Smooth muscle cell of the coronary artery (primary cell): ENCODE results near the gene POLR2L. TPM values are rescaled to one million over a fixed set of nuclear protein-coding genes. Genes with fewer than 3 reads are reported as not detected.

Experiments used
- total RNA-seq: library from RNA; depleted of rRNA; stranded (reverse); fragments of >200 nt; gene quantifications from 2 replicates; pipeline ENCODE4 v1.2.3, GENCODE V29; 2014; ENCODE audit warnings: low replicate concordance

Gene POLR2L
- 262 and 474 TPM in 2 replicates for total RNA-seq

DNA sequence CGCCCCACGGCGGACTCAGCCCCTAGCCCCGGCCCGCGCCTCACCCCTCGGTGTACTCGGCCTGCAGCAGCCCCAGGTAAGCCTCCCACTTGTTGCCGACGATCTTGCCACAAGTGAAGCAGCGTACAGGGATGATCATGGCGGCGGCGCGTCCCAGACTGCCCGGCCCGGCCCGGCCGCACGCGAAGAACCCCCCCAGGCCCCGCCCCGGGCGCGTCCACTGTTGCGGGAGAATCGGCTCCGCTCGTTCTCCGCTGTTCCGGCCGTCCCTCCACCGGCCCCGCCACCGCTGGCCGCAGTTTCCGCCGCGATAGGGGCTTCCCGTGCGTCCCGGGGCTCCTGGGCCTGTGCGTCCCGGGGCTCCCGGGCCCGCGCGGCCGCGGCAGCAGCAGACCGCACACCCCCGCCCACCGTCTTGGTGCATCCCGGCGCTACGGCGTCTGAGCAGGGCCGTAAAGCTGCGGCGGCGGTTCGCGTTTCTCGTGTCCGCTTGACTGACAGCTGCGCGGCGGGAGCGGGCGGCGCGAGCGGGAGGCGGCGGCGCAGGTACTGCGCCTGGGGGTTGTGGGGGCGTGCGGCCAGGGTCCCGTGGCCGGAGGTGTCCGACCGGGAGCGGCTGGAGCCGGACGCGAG lies at the start of gene POLR2L, which contains the start of gene TSPAN4:
TSS of gene POLR2L (minus strand) at position 160 of the 633 bp plus-strand sequence. CDS start at position 139, 21 bp downstream.
TSS of gene TSPAN4 (plus strand) at position 483 of the 633 bp plus-strand sequence. CDS start 7,453 bp downstream, outside the sequence.

DNA sequence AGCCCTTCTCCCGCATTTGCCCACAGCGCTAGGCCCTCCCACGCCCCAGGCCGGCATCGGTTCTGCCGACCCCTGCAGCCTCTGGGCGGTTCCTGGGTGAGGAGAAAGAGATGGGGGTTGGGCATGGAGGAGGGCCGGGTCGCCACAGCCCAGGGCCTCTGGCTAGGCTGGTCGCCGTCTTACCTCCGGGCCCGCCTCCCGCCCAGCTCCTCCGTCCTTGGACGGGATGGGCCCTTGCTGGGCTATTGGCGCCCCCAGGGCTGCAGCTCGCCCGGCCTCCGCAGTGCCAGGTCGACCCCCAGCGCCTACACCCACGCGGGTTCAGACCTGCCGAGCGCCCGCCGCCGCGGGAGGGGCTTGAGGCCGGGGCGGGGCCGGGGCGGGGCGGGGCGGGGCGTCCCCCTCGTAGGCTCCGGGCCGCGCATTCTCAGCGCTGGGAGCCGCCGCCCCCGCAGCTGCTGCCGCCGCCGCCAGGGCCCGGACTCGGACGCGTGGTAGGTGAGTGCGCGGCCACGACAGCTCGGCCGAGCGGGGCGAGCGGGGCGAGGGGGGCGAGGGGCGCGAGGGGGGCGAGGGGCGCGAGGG lies 9.7 kb downstream of the POLR2L start, which contains the start of gene CD151:
TSS of gene CD151 (plus strand) at position 424 of the 585 bp plus-strand sequence. CDS start 3,118 bp downstream, outside the sequence.

DNA sequence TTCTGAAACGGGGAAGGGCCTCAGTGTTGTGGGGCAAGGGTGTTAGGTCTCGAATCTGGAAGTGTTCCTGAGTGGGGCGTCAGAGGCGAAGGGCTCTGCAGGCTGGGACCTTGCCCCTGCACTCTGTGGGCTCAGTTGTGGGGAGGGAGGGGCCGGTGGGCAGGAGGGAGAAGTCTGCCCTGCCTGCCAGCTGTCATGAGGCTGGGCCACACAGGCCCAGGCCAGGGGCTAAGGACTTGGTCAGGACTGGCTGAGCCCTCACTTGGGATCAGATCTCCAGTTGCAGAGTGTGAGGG lies 14.5 kb downstream of the POLR2L start, which contains the start of gene CRACR2B:
TSS of gene CRACR2B (plus strand) at position 23 of the 296 bp plus-strand sequence. CDS start 689 bp downstream, outside the sequence.

DNA sequence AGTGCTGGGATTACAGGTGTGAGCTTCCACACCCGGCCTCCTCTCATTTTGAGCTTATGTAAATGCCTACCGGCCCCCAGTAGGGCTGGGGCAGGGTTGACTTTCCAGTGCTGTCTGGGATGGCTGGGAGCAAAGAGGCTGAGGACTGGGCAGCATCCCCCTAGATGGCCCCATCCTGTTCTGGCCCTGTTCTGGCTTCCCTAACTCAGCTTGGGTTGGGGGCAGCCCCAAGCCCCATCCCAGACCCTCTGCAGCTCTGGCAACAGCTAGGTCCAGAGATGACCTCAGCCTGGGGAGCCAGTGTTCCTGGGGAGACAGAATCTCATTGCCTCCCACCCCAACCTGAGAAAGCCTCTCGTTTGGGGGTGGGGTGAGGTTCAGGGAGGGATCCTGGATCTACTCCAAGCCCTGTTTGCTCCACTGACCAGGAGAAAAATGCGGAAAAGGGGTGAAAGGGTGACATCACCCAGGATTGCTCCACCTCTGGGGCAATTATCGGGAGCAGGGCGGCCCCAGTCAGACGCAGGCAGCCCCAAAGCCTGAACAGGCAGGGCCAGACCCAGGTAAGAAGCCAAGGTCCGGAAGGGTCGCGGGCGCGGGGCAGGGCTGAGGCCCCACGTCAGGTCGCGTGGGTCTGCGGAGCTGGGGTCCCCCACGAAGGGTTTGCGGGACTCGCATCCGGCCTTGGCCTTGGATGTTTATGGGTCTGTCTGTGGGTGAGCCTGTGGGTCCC lies 23.8 kb downstream of the POLR2L start, which contains the start of gene PNPLA2:
TSS of gene PNPLA2 (plus strand) at position 519 of the 733 bp plus-strand sequence. CDS start 805 bp downstream, outside the sequence.

DNA sequence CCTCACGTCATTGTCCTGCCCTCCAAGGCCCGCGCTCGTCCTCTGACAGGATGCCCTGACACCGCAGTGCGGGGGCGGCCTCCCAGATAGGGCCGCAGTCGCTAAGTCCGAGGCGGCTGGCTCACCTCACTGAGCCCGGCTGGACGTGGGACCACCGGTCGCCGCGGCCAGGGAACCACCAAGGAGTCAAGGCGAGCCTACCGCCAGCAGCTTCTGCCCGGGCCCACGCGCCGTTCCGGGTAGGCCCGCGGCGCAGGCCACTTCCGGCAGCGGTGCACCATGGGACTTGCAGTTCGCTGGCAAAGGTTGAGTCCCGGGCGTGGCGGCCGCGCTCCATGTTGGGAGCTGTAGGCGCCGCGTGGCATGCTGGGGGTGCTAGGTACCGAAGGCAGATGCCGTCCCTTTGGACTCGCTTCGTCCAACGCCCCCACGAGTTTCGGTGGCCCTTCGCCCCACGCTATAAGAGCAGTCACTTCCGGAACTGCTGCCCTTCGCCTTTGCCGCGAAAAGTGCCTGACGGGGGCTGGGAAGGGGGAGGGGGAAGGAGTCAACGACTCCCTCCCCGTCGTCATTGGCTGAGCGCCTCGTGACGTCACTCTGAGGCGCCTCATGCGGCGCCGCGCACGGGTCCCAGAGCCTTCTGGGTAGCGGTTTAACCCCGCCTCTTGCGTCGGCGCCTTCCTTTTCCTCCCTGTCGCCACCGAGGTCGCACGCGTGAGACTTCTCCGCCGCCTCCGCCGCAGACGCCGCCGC lies 32.9 kb downstream of the POLR2L start, which contains the start of gene RPLP2:
TSS of gene RPLP2 (plus strand) at position 681 of the 753 bp plus-strand sequence. CDS start 268 bp downstream, outside the sequence.

DNA sequence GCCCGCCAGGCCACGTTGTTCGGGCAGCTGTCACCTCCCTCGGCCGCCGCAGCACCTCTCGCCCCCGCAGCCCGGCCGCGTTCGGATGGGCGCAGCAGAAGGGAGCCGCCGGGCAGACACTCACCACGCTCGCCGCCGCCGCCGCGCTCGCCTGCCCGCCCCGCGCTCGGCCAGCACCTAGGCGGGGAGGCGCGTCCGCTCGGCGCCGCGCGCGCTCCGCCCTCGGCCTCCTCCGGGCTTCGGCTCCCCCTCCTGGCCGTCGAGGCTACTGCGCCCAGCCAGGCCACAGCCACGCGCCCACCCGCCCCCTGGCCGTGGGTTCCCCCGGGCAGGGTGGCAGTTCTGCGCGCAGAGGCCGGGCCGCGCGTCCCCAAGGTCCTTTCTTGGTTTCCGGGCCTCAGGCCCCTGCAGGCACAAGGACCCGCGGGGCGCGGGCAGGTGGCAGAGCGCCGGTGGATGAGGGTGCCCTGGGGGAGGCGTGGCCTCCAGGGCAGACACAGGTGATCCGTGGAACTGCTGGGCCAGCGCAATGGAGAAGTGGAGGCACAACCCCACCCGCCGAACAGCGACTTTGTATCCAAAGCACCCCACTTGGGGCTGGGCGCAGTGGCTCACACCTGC lies 44.1 kb downstream of the POLR2L start, which contains the start of gene SLC25A22:
TSS of gene SLC25A22 (minus strand) at position 189 of the 621 bp plus-strand sequence. CDS start 3,275 bp downstream, outside the sequence.

DNA sequence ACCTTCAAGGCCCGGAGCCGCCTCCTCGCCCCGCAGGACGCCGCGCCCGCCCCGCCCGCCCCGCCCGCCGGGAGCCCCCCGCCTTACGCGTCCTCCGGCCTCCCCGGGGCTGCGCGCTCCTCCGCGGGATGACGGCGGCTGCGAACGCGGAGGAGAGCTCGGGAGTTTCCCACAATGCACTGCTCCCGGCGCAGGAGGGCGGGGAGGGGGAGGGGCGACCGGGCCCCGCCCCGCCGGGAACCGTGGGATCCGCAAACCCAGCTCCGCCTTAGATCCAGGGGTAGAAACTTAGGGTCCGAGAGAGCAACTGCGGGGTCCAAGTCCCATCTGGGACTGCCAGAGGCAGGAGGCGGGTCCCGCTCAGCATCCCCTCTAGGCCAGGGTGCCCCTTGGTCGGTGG lies 52.4 kb downstream of the POLR2L start, which contains the start of gene CEND1:
TSS of gene CEND1 (minus strand) at position 148 of the 400 bp plus-strand sequence. CDS start 1,514 bp downstream, outside the sequence.

Other genes starting within 250 kb of the POLR2L start
- 3.7 and 7.7 TPM in 2 replicates for gene IRF7, start 226.6 kb downstream of the POLR2L start, total RNA-seq
- not detected in 2 replicates for gene CDHR5, start 217.6 kb downstream of the POLR2L start, total RNA-seq
- gene SCT, start 215.3 kb downstream of the POLR2L start, total RNA-seq, result not detected in 2 replicates
- gene DRD4, start 205.3 kb downstream of the POLR2L start, total RNA-seq, result not detected in 2 replicates
- 29.6 and 31.8 TPM in 2 replicates for gene DEAF1, start 147.3 kb downstream of the POLR2L start, total RNA-seq
- 2.9 and 5.7 TPM in 2 replicates for gene TMEM80, start 146.7 kb downstream of the POLR2L start, total RNA-seq
- gene EPS8L2, start 136.3 kb downstream of the POLR2L start, total RNA-seq, result 44.3 and 83.2 TPM in 2 replicates
- gene TALDO1, start 95.1 kb downstream of the POLR2L start, total RNA-seq, result 69.4 and 177 TPM in 2 replicates
- 17.4 and 20.2 TPM in 2 replicates for gene GATD1, start 65.0 kb downstream of the POLR2L start, total RNA-seq
- gene CEND1, start 52.4 kb downstream of the POLR2L start, total RNA-seq, result 0.23 TPM in 1 of 2 replicates, not detected in the other
- gene SLC25A22, start 44.2 kb downstream of the POLR2L start, total RNA-seq, result 5.1 and 21.5 TPM in 2 replicates
- 3.4 and 4.0 TPM in 2 replicates for gene PIDD1, start 37.3 kb downstream of the POLR2L start, total RNA-seq
- gene RPLP2, start 32.6 kb downstream of the POLR2L start, total RNA-seq, result 397 and 872 TPM in 2 replicates
- 17.1 and 21.4 TPM in 2 replicates for gene PNPLA2, start 23.6 kb downstream of the POLR2L start, total RNA-seq
- 0.45 and 0.70 TPM in 2 replicates for gene CRACR2B, start 14.6 kb downstream of the POLR2L start, total RNA-seq
- 669 and 785 TPM in 2 replicates for gene CD151, start 9.6 kb downstream of the POLR2L start, total RNA-seq
- gene TSPAN4, start 323 bp upstream of the POLR2L start, total RNA-seq, result 102 and 297 TPM in 2 replicates
- gene CHID1, start 68.3 kb upstream of the POLR2L start, total RNA-seq, result 44.0 and 50.9 TPM in 2 replicates
- gene AP2A2, start 83.3 kb upstream of the POLR2L start, total RNA-seq, result 19.6 and 28.2 TPM in 2 replicates
- not detected in 2 replicates for gene MUC6, start 194.2 kb upstream of the POLR2L start, total RNA-seq
- not detected in 2 replicates for gene MUC2, start 232.3 kb upstream of the POLR2L start, total RNA-seq